OCI-LY3 (cell line): Measurements from ENCODE around the gene SASH1.

Source experiments
- H2AFZ ChIP-seq: fragments of 200-600, 300-600 bp; shearing (Covaris generic); 2 replicates; pipeline ENCODE4 v1.6.0; 2014; ENCODE audit warnings: antibody characterized with exemption, low read depth, low read length
- H3K27ac ChIP-seq: fragments of 200-600, 300-600 bp; sonication (generic); 2 replicates; pipeline ENCODE4 v1.5.1; 2014; ENCODE audit warnings: mild to moderate bottlenecking, low read length, moderate library complexity, mixed read lengths
- H3K27me3 ChIP-seq: fragments of 200-600, 300-600 bp; sonication (generic); 2 replicates; pipeline ENCODE4 v1.6.1; 2014; ENCODE audit warnings: low read depth, low read length, mixed read lengths
- H3K36me3 ChIP-seq: fragments of 200-600, 300-600 bp; sonication (generic); replicated peaks from 2 replicates; pipeline ENCODE3; 2014; ENCODE audit warnings: low read depth, low read length, mixed read lengths
- H3K4me1 ChIP-seq: fragments of 300-600, 200-600 bp; sonication (generic); 2 replicates; pipeline ENCODE4 v1.6.1; 2014; ENCODE audit warnings: low read length, mixed read lengths
- H3K4me2 ChIP-seq: fragments of 200-600, 300-600 bp; sonication (generic); 2 replicates; pipeline ENCODE4 v1.6.1; 2014; ENCODE audit warnings: low read length, mixed read lengths
- H3K4me3 ChIP-seq: fragments of 300-600, 200-600 bp; sonication (generic); 2 replicates; pipeline ENCODE4 v1.5.1; 2014; ENCODE audit warnings: antibody characterized with exemption, mild to moderate bottlenecking, low read length, moderate library complexity
- H3K79me2 ChIP-seq: fragments of 300-600, 200-600 bp; shearing (Covaris generic); 2 replicates; pipeline ENCODE4 v1.6.1; 2014; ENCODE audit warnings: mild to moderate bottlenecking, low read length, mixed read lengths
- H3K9ac ChIP-seq: fragments of 300-600, 200-600 bp; shearing (Covaris generic); 2 replicates; pipeline ENCODE4 v1.6.0; 2014; ENCODE audit warnings: mild to moderate bottlenecking, low read length, moderate library complexity
- H3K9me3 ChIP-seq: fragments of 200-600, 300-600 bp; shearing (Covaris generic); 2 replicates; pipeline ENCODE4 v1.6.1; 2014; ENCODE audit warnings: low read length, mixed read lengths; ENCODE audit not compliant: insufficient read depth
- H4K20me1 ChIP-seq: fragments of 200-600, 300-600 bp; sonication (generic); 2 replicates; pipeline ENCODE4 v1.6.1; 2016; ENCODE audit warnings: low read length, mixed read lengths; ENCODE audit not compliant: insufficient read depth
- CTCF ChIP-seq: fragments of 200-600, 300-600 bp; sonication (generic); IDR thresholded peaks from 2 replicates; pipeline ENCODE4 v1.5.1; 2014; ENCODE audit warnings: antibody characterized with exemption, low read length, low read depth
- EZH2phosphoT487 ChIP-seq: fragments of 200-600 bp; shearing (Covaris generic); IDR thresholded peaks from 2 replicates; pipeline ENCODE4 v1.6.1; 2018; ENCODE audit warnings: antibody characterized with exemption, mixed run types, low read depth

SASH1 gene

GRCh38 chr6:148452876-148453275 lies 110.2 kb downstream of the SASH1 start:
- Histone ChIP-seq H3K27ac (no peak overlapping the region), H4K20me1 (no peaks in the 10 kb centered on the region), H3K4me1 (no peaks in the 10 kb centered on the region), H3K4me3 (no peak overlapping the region), H3K4me2 (no peak overlapping the region), H3K79me2 (no peaks in the 10 kb centered on the region), H3K9me3 (no peaks in the 10 kb centered on the region), H2AFZ (no peak overlapping the region), H3K9ac (no peak overlapping the region), H3K36me3 (no peaks in the 10 kb centered on the region), H3K27me3 (no peaks in the 10 kb centered on the region)
- TF ChIP-seq CTCF (no peak), EZH2phosphoT487 (no peak)

GRCh38 chr6:148453906-148454305 lies 111.3 kb downstream of the SASH1 start:
- H2AFZ ChIP-seq: no peak overlapping the region

GRCh38 chr6:148455225-148455624 lies 112.6 kb downstream of the SASH1 start:
- H3K27ac ChIP-seq: no peak overlapping the region
- H3K79me2 ChIP-seq: no peaks in the 10 kb centered on the region
- H2AFZ ChIP-seq: no peak overlapping the region
- TF ChIP-seq EZH2phosphoT487 (no peak), CTCF (no peak)
- no peak overlapping the region for H3K9ac ChIP-seq
- H3K4me3 ChIP-seq: no peak overlapping the region
- H3K4me2 ChIP-seq: no peak overlapping the region
- H3K4me1 ChIP-seq: no peaks in the 10 kb centered on the region
- H4K20me1 ChIP-seq: no peaks in the 10 kb centered on the region
- peaks cover under 1% of the 10 kb centered on the region; the same call in 1 of the 2 replicates for H3K27me3 ChIP-seq
- H3K36me3 ChIP-seq: no peaks in the 10 kb centered on the region
- no peaks in the 10 kb centered on the region for H3K9me3 ChIP-seq

More at GRCh38 chr6:148453906-148454305, 111.3 kb downstream of the SASH1 start:
- Histone ChIP-seq H3K27ac (no peak overlapping the region), H3K27me3 (no peaks in the 10 kb centered on the region), H3K4me3 (no peak overlapping the region), H3K4me1 (no peaks in the 10 kb centered on the region), H3K79me2 (no peaks in the 10 kb centered on the region), H3K4me2 (no peak overlapping the region), H3K9me3 (no peaks in the 10 kb centered on the region), H3K36me3 (no peaks in the 10 kb centered on the region), H3K9ac (no peak overlapping the region), H4K20me1 (no peaks in the 10 kb centered on the region)
- TF ChIP-seq CTCF (no peak), EZH2phosphoT487 (no peak)

- TF ChIP-seq EZH2phosphoT487: no peak
- H3K27me3 ChIP-seq: peaks cover 6% of the 10 kb centered on the region; the same call in 1 of the 2 replicates
- H4K20me1 ChIP-seq: no peaks in the 10 kb centered on the region
Measured at GRCh38 chr6:148455674-148456558, 113.3 kb downstream of the SASH1 start.

More at GRCh38 chr6:148455674-148456558, 113.3 kb downstream of the SASH1 start:
- Histone ChIP-seq H3K4me2 (no peak overlapping the region), H3K27ac (no peak overlapping the region), H3K9me3 (no peaks in the 10 kb centered on the region), H3K4me3 (no peak overlapping the region), H3K4me1 (no peaks in the 10 kb centered on the region), H2AFZ (no peak overlapping the region), H3K36me3 (no peaks in the 10 kb centered on the region), H3K9ac (no peak overlapping the region), H3K79me2 (no peaks in the 10 kb centered on the region)
